ENCODE data around the gene LAPTM5. TPM values are rescaled to one million over a fixed set of nuclear protein-coding genes. Genes with fewer than 3 reads are reported as not detected.

LAPTM5 gene
- total and polyA plus RNA-seq, 2 of the 13 experiments (the other 11 are each of a cell fraction or from before 2014, with no cell fraction given) = 0.41 to 0.86 TPM

- in situ Hi-C loops (cut with HindIII; ENCODE audit: extremely low pct_ligation_motif_present, low pct_unique_long_range_greater_than_20kb) = no loop called here
- H3K27ac ChIP-seq (ENCODE audit: extremely low read length, insufficient read depth, low read length) = no peak overlapping the region
- H3K9ac ChIP-seq (ENCODE audit: insufficient read depth, low read depth, low read length) = peak overlapping the region; percentile 7; the same call in 1 of the 2 replicates
- WGBS (ENCODE audit: low lambda C conversion rate) = 70% methylated on average over 2 of the region's 8 CpGs
- POLR2A ChIA-PET = no interaction called here
- H3K79me2 ChIP-seq (ENCODE audit: insufficient read depth, low read length) = no peaks in the 10 kb centered on the region
- peak overlapping the region; percentile 64 for H3K4me2 ChIP-seq (ENCODE audit: low read depth, low read length)
- intact Hi-C loops (cut with micrococcal nuclease; ENCODE audit: unreplicated experiment) = no loop called here
- DNase-seq (ENCODE audit: low spot score) (no peak), FAIRE-seq (no peak), ATAC-seq (no peak)
- no peaks in the 10 kb centered on the region for H3K27me3 ChIP-seq (ENCODE audit: control insufficient read depth in 1 of 2, insufficient read depth in 2 of 2, low read length in 2 of 2)
- no TSS peak for BruUV-seq (replicated peaks)
- H4K20me1 ChIP-seq (ENCODE audit: insufficient read depth, low read length) = no peaks in the 10 kb centered on the region
- peak overlapping the region in 1 of 3 experiments; percentile 39; a peak in 1 of 6 replicates for H3K4me3 ChIP-seq (replicated peaks in 1 of 3; ENCODE audit: insufficient read depth in 1 of 3, low read depth in 2 of 3, low read length in 3 of 3)
- H3K9me3 ChIP-seq (ENCODE audit: low read length) = no peaks in the 10 kb centered on the region
- no peak overlapping the region for H2AFZ ChIP-seq (ENCODE audit: low read length)
- no peak for TF ChIP-seq GRHL1 (CRISPR knock-in tag; conservative IDR thresholded peaks at IDR 0.05)
- peak; percentile 23 for TF ChIP-seq MED8 (CRISPR knock-in tag; IDR thresholded peaks at IDR 0.05; ENCODE audit: insufficient replicate concordance)
- no peak for TF ChIP-seq TFAP4 (IDR thresholded peaks at IDR 0.05; ENCODE audit: borderline replicate concordance, low read depth)
- CTCF ChIA-PET (ENCODE audit: low intra/inter-chr PET ratio, low total read pairs) = no interaction called here
- no peaks in the 10 kb centered on the region for H3K36me3 ChIP-seq (replicated peaks in 1 of 2; ENCODE audit: control insufficient read depth in 1 of 2, insufficient read depth in 2 of 2, low read length in 2 of 2)
- H3K4me1 ChIP-seq (ENCODE audit: insufficient read depth, low read length) = peaks cover 42% of the 10 kb centered on the region
Observed at GRCh38 chr1:30739601-30740000, 18.0 kb downstream of the LAPTM5 start.

GRCh38 chr1:30738715-30739559, 18.6 kb downstream of the LAPTM5 start:
- CTCF ChIA-PET (ENCODE audit: low intra/inter-chr PET ratio, low total read pairs) = no interaction called here
- H2AFZ ChIP-seq (ENCODE audit: low read length) = no peak overlapping the region

More at GRCh38 chr1:30738715-30739559, 18.6 kb downstream of the LAPTM5 start:
- Histone ChIP-seq H3K27me3 (ENCODE audit: control insufficient read depth in 1 of 2, insufficient read depth in 2 of 2, low read length in 2 of 2) (no peaks in the 10 kb centered on the region), H3K27ac (ENCODE audit: extremely low read length, insufficient read depth, low read length) (no peak overlapping the region), H3K4me2 (ENCODE audit: low read depth, low read length) (peak overlapping the region; percentile 64; the same call in 1 of the 2 replicates), H3K4me1 (ENCODE audit: insufficient read depth, low read length) (peaks cover 35% of the 10 kb centered on the region), H3K4me3 (replicated peaks in 1 of 3; ENCODE audit: insufficient read depth in 1 of 3, low read depth in 2 of 3, low read length in 3 of 3) (no peak overlapping the region), H4K20me1 (ENCODE audit: insufficient read depth, low read length) (no peaks in the 10 kb centered on the region), H3K9me3 (ENCODE audit: low read length) (no peaks in the 10 kb centered on the region), H3K79me2 (ENCODE audit: insufficient read depth, low read length) (no peaks in the 10 kb centered on the region), H3K9ac (ENCODE audit: insufficient read depth, low read depth, low read length) (no peak overlapping the region), H3K36me3 (replicated peaks in 1 of 2; ENCODE audit: control insufficient read depth in 1 of 2, insufficient read depth in 2 of 2, low read length in 2 of 2) (no peaks in the 10 kb centered on the region)
- TF ChIP-seq PCBP2 (optimal IDR thresholded peaks at IDR 0.05; ENCODE audit: low read depth, low read length, poor library complexity, severe bottlenecking) = no peak
- TF ChIP-seq ZNF589 (CRISPR knock-in tag; conservative IDR thresholded peaks at IDR 0.05) = no peak
- no peak for TF ChIP-seq HNF4G (IDR thresholded peaks at IDR 0.05; ENCODE audit: borderline replicate concordance, low read depth, low read length)
- no peak for TF ChIP-seq HNF4G (CRISPR knock-in tag; IDR thresholded peaks at IDR 0.05; ENCODE audit: borderline replicate concordance, low read depth)
- TF ChIP-seq PRDM4 (CRISPR knock-in tag; IDR thresholded peaks at IDR 0.05; ENCODE audit: borderline replicate concordance) = no peak
- peak; percentile 27; the same call in 1 of the 2 replicates for TF ChIP-seq ZNF768 (CRISPR knock-in tag; IDR thresholded peaks at IDR 0.05)
- TF ChIP-seq SIN3A (IDR thresholded peaks at IDR 0.05; ENCODE audit: borderline replicate concordance, low read depth, low read length) = no peak
- ATAC-seq (no peak), FAIRE-seq (no peak), DNase-seq (ENCODE audit: low spot score) (no peak)
- in situ Hi-C loops (cut with HindIII; ENCODE audit: extremely low pct_ligation_motif_present, low pct_unique_long_range_greater_than_20kb) = no loop called here
- POLR2A ChIA-PET = no interaction called here
- BruUV-seq (replicated peaks) = no TSS peak
- intact Hi-C loops (cut with micrococcal nuclease; ENCODE audit: unreplicated experiment) = no loop called here
- 68% methylated on average over 7 of the region's 10 CpGs for WGBS (ENCODE audit: low lambda C conversion rate)

Measured in HepG2 (cell line).